CD4-positive, alpha-beta memory T cell (primary cell): ENCODE results near the gene CDX2. TPM values are rescaled to one million over a fixed set of nuclear protein-coding genes. Genes with fewer than 3 reads are reported as not detected.
A peak's percentile ranks its signal among the peaks of the same experiment; 100 is the strongest.

Experiments
- CTCF ChIA-PET: fragments of 350-600 bp; sonication (Branson Sonifier 250); formaldehyde crosslinking; loops from one replicate; lab custom pipeline; 2021; ENCODE audit warnings: inconsistent platforms; ENCODE audit not compliant: partially characterized antibody; lab: Charles Lee
- POLR2A ChIA-PET: fragments of 350-600 bp; sonication (Branson Sonifier 250); formaldehyde crosslinking; loops from one replicate; lab custom pipeline; 2021; ENCODE audit not compliant: partially characterized antibody; lab: Charles Lee
- DNase-seq, 5 donors: peaks; one replicate each; pipeline versions ENCODE4 v3.0.0 to v3.0.0-alpha.2; 2020 to 2022; ENCODE audit warnings: mixed read lengths in 1 of 5
- H3K27ac ChIP-seq: one replicate; pipeline ENCODE4 v1.7.0; 2013; ENCODE audit warnings: low read depth, low read length
- H3K27me3 ChIP-seq: 2 replicates; pipeline ENCODE4 v1.7.0; 2013; ENCODE audit warnings: mild to moderate bottlenecking, low read length, moderate library complexity; ENCODE audit not compliant: insufficient read depth
- H3K36me3 ChIP-seq: 2 replicates; pipeline ENCODE4 v1.7.0; 2013; ENCODE audit warnings: mild to moderate bottlenecking, low read length, moderate library complexity; ENCODE audit not compliant: insufficient read depth
- H3K4me1 ChIP-seq: 2 replicates; pipeline ENCODE4 v1.7.0; 2013; ENCODE audit warnings: mild to moderate bottlenecking, low read length, moderate library complexity; ENCODE audit not compliant: insufficient read depth
- H3K4me3 ChIP-seq, 2 donors: one replicate each; pipeline ENCODE4 v1.7.0; 2013; ENCODE audit warnings: low read length in 2 of 2, mild to moderate bottlenecking in 1 of 2
- H3K9me3 ChIP-seq, 2 donors: one replicate each; pipeline ENCODE4 v1.7.0; 2013; ENCODE audit warnings: low read length in 2 of 2, control low read depth in 1 of 2; ENCODE audit not compliant: control insufficient read depth in 1 of 2
- H3K27ac Mint-ChIP-seq, 7 donors: one replicate each; pipeline ENCODE4 v1.8.0; 2020 to 2021; ENCODE audit warnings: mixed read lengths in 7 of 7, mild to moderate bottlenecking in 6 of 7, inconsistent platforms in 3 of 7, moderate library complexity in 3 of 7
- H3K27me3 Mint-ChIP-seq, 2 donors: one replicate each; pipeline ENCODE4 v1.8.0; 2020 to 2021; ENCODE audit warnings: mixed read lengths in 2 of 2
- H3K36me3 Mint-ChIP-seq, 2 donors: one replicate each; pipeline ENCODE4 v1.8.0; 2020 to 2021; ENCODE audit warnings: mixed read lengths in 2 of 2, inconsistent platforms in 1 of 2, mild to moderate bottlenecking in 1 of 2
- H3K4me1 Mint-ChIP-seq, 4 donors: one replicate each; pipeline ENCODE4 v1.8.0; 2020 to 2021; ENCODE audit warnings: mixed read lengths in 4 of 4, mild to moderate bottlenecking in 1 of 4
- H3K4me3 Mint-ChIP-seq, 8 donors: one replicate each; pipeline ENCODE4 v1.8.0; 2020 to 2021; ENCODE audit warnings: mixed read lengths in 8 of 8, mild to moderate bottlenecking in 7 of 8, moderate library complexity in 6 of 8, inconsistent platforms in 3 of 8
- H3K9me3 Mint-ChIP-seq, 8 donors: one replicate each; pipeline ENCODE4 v1.8.0; 2020 to 2021; ENCODE audit warnings: mixed read lengths in 8 of 8, mild to moderate bottlenecking in 5 of 8, inconsistent platforms in 3 of 8, moderate library complexity in 1 of 8
- intact Hi-C: fragments of 100-400 bp; cut with micrococcal nuclease; formaldehyde crosslinking; loops from one replicate; pipeline ENCODE4 v1.15.1; 2023
- polyA plus RNA-seq, 2 donors: library from polyadenylated mRNA; unstranded; fragments of 300-500 nt; fragmentation: Illumina TruSeq; gene quantifications; one replicate each; pipeline ENCODE4 v1.2.3, GENCODE V29; 2021
- total RNA-seq, 2 experiments: library from RNA; stranded (reverse); gene quantifications; one replicate each; pipeline ENCODE4 v1.2.3, GENCODE V29; 2021

CDX2 gene
- total and polyA plus RNA-seq, 4 experiments from 2014 or later, result not detected

DNA sequence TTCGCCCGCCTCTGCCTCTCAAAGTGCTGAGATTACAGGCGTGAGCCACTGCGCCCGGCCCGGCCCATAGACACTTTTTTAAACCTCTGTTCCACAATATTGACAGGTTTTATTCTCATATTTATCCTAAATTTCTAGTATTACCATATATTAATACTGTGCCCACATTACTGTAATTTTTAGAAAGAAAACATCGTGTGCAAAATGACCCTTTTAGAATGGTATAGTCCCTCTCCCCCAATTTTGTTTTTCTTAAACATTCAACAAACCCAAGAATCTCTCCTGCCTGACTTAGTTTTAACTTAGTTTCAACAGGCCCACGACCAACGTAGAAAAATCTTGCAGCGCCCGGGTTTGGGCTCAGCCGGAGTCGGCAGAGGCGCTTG lies 9.1 kb downstream of the CDX2 start:
- H3K36me3 ChIP-seq, result no peaks in the 10 kb centered on the region
- peaks cover 38% of the 10 kb centered on the region for H3K27me3 ChIP-seq
- ChIA-PET CTCF (no interaction called here), POLR2A (no interaction called here)
- no peaks in the 10 kb centered on the region for H3K9me3 ChIP-seq
- no peak overlapping the region for H3K27ac ChIP-seq
- Mint-ChIP-seq H3K27me3 (peaks cover 39 to 52% of the 10 kb centered on the region in 2 donors), H3K4me3 (peak overlapping the region in 5 of 8 donors; percentile 24 to 68 (median 58)), H3K4me1 (peaks cover 3 to 25% (median 7%) of the 10 kb centered on the region in 4 donors), H3K27ac (no peak overlapping the region), H3K36me3 (no peaks in the 10 kb centered on the region), H3K9me3 (no peaks in the 10 kb centered on the region)
- intact Hi-C loops, result no loop called here
- DNase-seq, result no peak
- peaks cover 13% of the 10 kb centered on the region for H3K4me1 ChIP-seq
- H3K4me3 ChIP-seq, result no peak overlapping the region

DNA sequence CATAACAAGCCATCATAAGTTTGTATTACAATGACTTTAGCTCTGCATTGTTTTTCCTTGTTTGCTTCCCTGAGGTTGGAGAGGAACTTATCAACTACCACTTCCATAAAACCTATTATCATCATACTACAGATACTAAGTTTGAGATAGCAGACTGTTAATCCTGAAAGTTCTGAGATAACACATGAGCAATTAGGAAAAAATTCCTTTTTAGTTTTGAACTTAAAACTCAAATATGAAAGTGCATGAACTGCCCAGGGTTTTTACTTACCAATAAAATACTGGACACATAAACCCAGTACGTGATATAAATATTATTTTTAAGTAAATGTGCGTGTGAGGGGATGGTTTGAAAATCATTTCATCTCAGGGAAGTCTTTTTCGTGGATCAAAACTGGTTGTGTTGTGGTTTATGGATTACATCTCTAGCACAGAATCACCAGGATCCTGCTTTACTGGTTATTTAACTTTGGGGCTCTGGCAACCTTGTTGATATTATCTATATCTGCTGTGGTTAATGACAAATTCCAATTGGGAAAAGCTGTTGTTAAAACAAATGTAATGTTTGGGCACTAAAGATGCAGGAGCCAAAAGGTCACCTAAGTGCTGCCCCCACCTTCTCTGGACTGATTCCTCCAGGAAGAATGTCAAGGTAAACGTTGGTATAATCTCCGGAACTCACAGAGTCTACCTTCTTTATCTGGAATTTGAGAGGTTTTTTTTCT lies 12.4 kb downstream of the CDX2 start:
- Histone ChIP-seq H3K4me3 (no peak overlapping the region), H3K4me1 (peaks cover 20% of the 10 kb centered on the region), H3K9me3 (no peaks in the 10 kb centered on the region), H3K27ac (no peak overlapping the region), H3K27me3 (peaks cover 57% of the 10 kb centered on the region), H3K36me3 (no peaks in the 10 kb centered on the region)
- Mint-ChIP-seq H3K4me1 (peaks cover 2 to 25% (median 17%) of the 10 kb centered on the region in 4 donors), H3K36me3 (no peaks in the 10 kb centered on the region), H3K27ac (no peak overlapping the region), H3K4me3 (no peak overlapping the region), H3K27me3 (peaks cover 39 to 52% of the 10 kb centered on the region in 2 donors), H3K9me3 (no peaks in the 10 kb centered on the region)
- ChIA-PET POLR2A (no interaction called here), CTCF (interaction anchor here (1.0 to 2.7 kb wide), 4 partner anchors 126 to 595 kb away, joined by 3 to 10 read pairs (median 4); no protein-coding TSS in a partner anchor)
- no peak for DNase-seq
- intact Hi-C loops, result no loop called here

DNA sequence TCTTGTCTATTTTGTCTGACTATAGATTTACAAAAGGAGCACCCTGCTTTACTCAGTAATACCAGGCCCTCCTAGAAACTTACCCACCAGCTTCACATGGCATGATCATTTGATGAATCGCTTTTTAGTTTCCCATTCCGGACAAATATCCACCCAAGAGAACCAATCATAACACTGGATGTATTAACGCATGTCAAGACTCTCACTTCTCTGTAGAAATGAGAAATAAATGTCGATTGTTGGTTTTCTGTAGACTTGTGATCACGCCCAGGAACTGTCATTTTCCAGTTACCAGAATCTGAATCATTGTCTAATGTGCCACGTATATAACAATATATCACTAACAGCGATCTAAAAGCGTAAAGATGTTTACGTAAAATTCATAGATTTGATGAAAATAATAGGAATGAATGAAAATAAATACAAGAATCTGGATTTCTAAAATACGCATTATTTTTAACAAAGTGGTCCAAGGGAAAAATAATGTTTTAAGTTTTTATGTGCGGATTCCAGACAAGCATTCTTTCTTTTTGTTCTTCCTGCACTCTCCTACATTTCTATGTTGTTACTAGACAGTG lies 14.0 kb downstream of the CDX2 start:
- H3K36me3 Mint-ChIP-seq, result no peaks in the 10 kb centered on the region
- H3K9me3 ChIP-seq, result no peaks in the 10 kb centered on the region
- intact Hi-C loops, result no loop called here
- no peak overlapping the region for H3K27ac Mint-ChIP-seq
- DNase-seq, result no peak
- H3K4me3 Mint-ChIP-seq, result peak overlapping the region in 5 of 8 donors; percentile 15 to 59 (median 29)
- H3K27ac ChIP-seq, result no peak overlapping the region
- peaks cover 8% of the 10 kb centered on the region for H3K4me1 ChIP-seq
- POLR2A ChIA-PET, result no interaction called here
- CTCF ChIA-PET, result interaction anchor here (0.5 to 2.7 kb wide), 7 partner anchors 34 to 970 kb away, joined by 3 to 10 read pairs (median 4); no protein-coding TSS in a partner anchor
- H3K27me3 ChIP-seq, result peaks cover 50% of the 10 kb centered on the region
- H3K4me1 Mint-ChIP-seq, result peaks cover 0 to 19% (median 13%) of the 10 kb centered on the region in 4 donors
- H3K9me3 Mint-ChIP-seq, result peaks cover 0 to 2% (median under 1%) of the 10 kb centered on the region in 8 donors
- H3K36me3 ChIP-seq, result no peaks in the 10 kb centered on the region
- peaks cover 43 to 51% of the 10 kb centered on the region in 2 donors for H3K27me3 Mint-ChIP-seq
- no peak overlapping the region for H3K4me3 ChIP-seq

DNA sequence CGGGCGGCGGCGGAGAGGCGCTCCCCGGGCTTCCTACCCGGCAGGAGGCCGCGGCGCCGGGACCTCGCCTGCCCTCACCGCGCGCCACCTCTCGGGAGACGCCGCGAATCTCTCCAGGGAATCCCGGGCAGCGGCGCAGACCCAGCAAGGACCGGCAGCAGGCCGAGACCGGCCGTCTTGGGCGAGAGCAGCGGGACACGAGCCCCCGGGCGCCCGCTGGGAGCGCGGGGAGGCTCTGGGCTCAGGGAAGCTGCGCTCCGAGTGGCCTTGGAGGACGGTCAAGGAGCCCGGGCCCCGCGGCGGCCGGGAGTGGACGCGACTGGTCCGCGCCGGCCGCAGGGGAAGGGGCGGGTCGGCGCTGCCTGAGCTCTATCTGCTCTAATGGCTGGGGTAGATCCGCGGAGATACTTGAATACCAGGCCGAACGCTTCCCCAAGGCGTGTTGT lies 14.7 kb downstream of the CDX2 start:
- Mint-ChIP-seq H3K36me3 (no peaks in the 10 kb centered on the region), H3K4me3 (peak overlapping the region in 6 of 8 donors; percentile 67 to 82 (median 72)), H3K4me1 (peaks cover 0 to 16% (median 10%) of the 10 kb centered on the region in 4 donors), H3K9me3 (peaks cover 0 to 4% (median 2%) of the 10 kb centered on the region in 8 donors), H3K27ac (no peak overlapping the region), H3K27me3 (peaks cover 43 to 52% of the 10 kb centered on the region in 2 donors)
- H3K4me3 ChIP-seq, result peak overlapping the region in 1 of 2 donors; percentile 32
- DNase-seq, result no peak
- peaks cover 6% of the 10 kb centered on the region for H3K4me1 ChIP-seq
- H3K27ac ChIP-seq, result no peak overlapping the region
- peaks cover 48% of the 10 kb centered on the region for H3K27me3 ChIP-seq
- ChIA-PET CTCF (interaction anchor here (0.8 to 2.0 kb wide), 11 partner anchors 10 to 969 kb away, joined by 3 to 10 read pairs (median 4); no protein-coding TSS in a partner anchor), POLR2A (no interaction called here)
- no peaks in the 10 kb centered on the region for H3K9me3 ChIP-seq
- intact Hi-C loops, result no loop called here
- H3K36me3 ChIP-seq, result no peaks in the 10 kb centered on the region

DNA sequence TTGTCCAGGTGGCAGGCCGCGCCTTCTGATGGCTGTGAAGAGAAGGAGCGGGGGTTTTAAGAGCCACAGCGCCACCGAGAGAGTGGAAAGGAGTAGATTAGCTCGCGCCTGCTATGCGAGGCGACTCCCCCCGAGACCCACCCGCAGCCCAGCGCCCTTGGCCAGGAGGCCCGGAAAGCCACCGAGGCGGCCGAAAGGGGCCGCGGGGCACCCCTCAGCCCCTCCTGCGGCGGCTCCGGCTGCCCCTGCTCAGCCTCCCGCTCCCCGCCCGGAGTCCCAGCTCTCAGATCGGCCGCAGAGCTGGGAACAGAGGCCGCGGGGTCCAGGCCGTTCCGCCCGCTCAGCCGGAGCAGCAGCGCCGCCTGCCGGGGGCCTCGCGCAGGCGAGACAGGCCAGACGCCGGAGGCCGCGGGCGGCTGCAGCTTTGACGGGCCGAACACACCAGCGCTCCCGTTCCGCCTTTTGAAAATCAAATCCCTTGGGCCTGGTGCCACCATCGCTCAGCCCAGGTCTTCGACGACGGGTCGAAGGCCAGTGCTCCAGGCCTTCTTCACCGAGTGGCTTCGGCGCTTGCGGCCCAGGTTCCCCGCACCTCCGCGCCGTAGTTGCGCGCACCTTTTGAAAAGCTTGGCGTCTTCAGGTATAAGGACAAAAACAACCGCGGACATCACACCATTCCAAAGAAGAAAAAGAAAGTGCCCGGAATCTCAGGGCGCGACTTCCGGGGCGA lies 15.3 kb downstream of the CDX2 start:
- Histone ChIP-seq H3K4me3 (peak overlapping the region in 1 of 2 donors; percentile 32), H3K9me3 (no peaks in the 10 kb centered on the region), H3K4me1 (peaks cover 6% of the 10 kb centered on the region), H3K36me3 (no peaks in the 10 kb centered on the region), H3K27ac (no peak overlapping the region), H3K27me3 (peaks cover 45% of the 10 kb centered on the region)
- H3K27me3 Mint-ChIP-seq, result peaks cover 41 to 51% of the 10 kb centered on the region in 2 donors
- H3K9me3 Mint-ChIP-seq, result peaks cover 0 to 4% (median 2%) of the 10 kb centered on the region in 8 donors
- intact Hi-C loops, result loop anchor here (1.0 kb wide), 1 partner anchor 580 kb away; no protein-coding TSS in a partner anchor
- H3K4me1 Mint-ChIP-seq, result peaks cover 0 to 16% (median 10%) of the 10 kb centered on the region in 4 donors
- CTCF ChIA-PET, result interaction anchor here (0.8 to 2.0 kb wide), 13 partner anchors 11 to 969 kb away, joined by 3 to 10 read pairs (median 3); no protein-coding TSS in a partner anchor
- peak overlapping the region; percentile 58 to 82 (median 74) for H3K4me3 Mint-ChIP-seq
- no peak overlapping the region for H3K27ac Mint-ChIP-seq
- DNase-seq, result peak in 4 of 5 donors; percentile 42 to 52 (median 46)
- POLR2A ChIA-PET, result no interaction called here
- no peaks in the 10 kb centered on the region for H3K36me3 Mint-ChIP-seq

DNA sequence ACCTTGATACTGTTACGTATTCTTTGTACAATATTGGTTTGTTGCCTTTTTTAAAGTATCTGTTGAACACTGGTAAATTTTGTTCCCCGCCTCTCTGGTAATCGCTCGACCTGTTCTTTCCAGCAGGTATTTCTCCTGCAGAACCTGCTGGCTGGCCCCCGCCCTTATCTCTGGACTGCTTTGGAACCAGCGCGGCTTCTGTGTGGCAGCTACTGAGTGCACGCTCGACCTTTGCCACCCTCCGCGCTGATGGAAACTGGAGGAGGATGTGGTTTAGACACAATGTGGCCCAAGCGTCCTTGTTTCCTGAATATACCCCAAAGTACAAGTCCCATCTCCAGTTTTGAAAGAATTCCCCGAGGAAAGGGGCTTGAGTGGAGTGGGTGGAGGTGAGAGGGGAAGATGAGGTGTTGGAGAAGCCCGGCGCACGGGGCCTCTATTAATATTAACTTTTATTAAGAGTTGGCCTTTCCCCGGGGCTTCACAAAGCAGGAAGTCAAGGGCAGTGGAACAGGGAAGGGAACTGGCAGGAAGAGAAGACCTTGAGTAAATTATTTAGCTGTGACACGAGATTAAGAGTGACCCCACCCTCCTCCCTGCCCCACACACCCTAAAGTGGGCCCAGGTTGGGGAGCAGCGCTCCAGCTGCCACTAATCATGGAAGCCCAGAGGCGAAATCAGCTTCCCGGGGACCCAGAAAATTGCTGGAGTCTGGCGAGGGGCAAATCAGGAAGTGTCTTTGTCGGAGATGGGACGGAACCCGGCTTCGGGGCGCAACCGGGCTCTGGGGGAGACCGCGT lies 16.0 kb downstream of the CDX2 start:
- Histone ChIP-seq H3K36me3 (no peaks in the 10 kb centered on the region), H3K4me3 (peak overlapping the region in 1 of 2 donors; percentile 32), H3K27me3 (peaks cover 41% of the 10 kb centered on the region), H3K9me3 (no peaks in the 10 kb centered on the region), H3K27ac (no peak overlapping the region), H3K4me1 (peaks cover 6% of the 10 kb centered on the region)
- Mint-ChIP-seq H3K27ac (no peak overlapping the region), H3K27me3 (peaks cover 43 to 51% of the 10 kb centered on the region in 2 donors), H3K4me3 (peak overlapping the region; percentile 45 to 79 (median 64)), H3K9me3 (peaks cover 0 to 5% (median 2%) of the 10 kb centered on the region in 8 donors), H3K36me3 (peaks cover 0 to 1% of the 10 kb centered on the region in 2 donors), H3K4me1 (peaks cover 0 to 12% (median 10%) of the 10 kb centered on the region in 4 donors)
- intact Hi-C loops, result loop anchor here (1.0 kb wide), 1 partner anchor 579 kb away; no protein-coding TSS in a partner anchor
- DNase-seq, result no peak
- ChIA-PET POLR2A (no interaction called here), CTCF (interaction anchor here (1.1 to 2.0 kb wide), 8 partner anchors 12 to 968 kb away, joined by 3 to 10 read pairs (median 4); no protein-coding TSS in a partner anchor)
